Measurements from ENCODE around the gene POLR1D. TPM values are rescaled to one million over a fixed set of nuclear protein-coding genes. Genes with fewer than 3 reads are reported as not detected.
A peak's percentile ranks its signal among the peaks of the same experiment; 100 is the strongest.

POLR1D gene
- total RNA-seq, 2 experiments from 2014 or later: 197 to 200 TPM

- no peaks in the 10 kb centered on the region for H3K9me3 ChIP-seq (ENCODE audit: control insufficient read depth in 1 of 2, insufficient read depth in 1 of 2, low read length in 2 of 2)
- H3K4me3 ChIP-seq (ENCODE audit: low read length): no peak overlapping the region
- H3K27ac ChIP-seq (ENCODE audit: low read depth in 1 of 2, low read length in 2 of 2): no peak overlapping the region
- ChIA-PET POLR2A (interaction anchor here (1.0 kb wide), 1 partner anchor 37 kb away, joined by 5 read pairs; no protein-coding TSS in a partner anchor), CTCF (no interaction called here)
- intact Hi-C loops (cut with DNase I, micrococcal nuclease): loop anchor here in 1 of 2 experiments (5.0 kb wide), 1 partner anchor 34 kb away; no protein-coding TSS in a partner anchor
- ATAC-seq (ENCODE audit: poor library complexity) (peak; percentile 29), DNase-seq (peak in 1 of 14 experiments; percentile 10)
- Mint-ChIP-seq H3K27ac (no peak overlapping the region), H3K4me3 (peak overlapping the region; percentile 14), H3K4me1 (ENCODE audit: low read depth) (peaks cover 46% of the 10 kb centered on the region), H3K36me3 (ENCODE audit: low read depth) (peaks cover 16% of the 10 kb centered on the region), H3K27me3 (no peaks in the 10 kb centered on the region), H3K9me3 (peaks cover 4% of the 10 kb centered on the region)
- peaks cover 7% of the 10 kb centered on the region for H3K4me1 ChIP-seq (ENCODE audit: insufficient read depth, low read length)
- H3K36me3 ChIP-seq (ENCODE audit: insufficient read depth, low read length): peaks cover 7% of the 10 kb centered on the region
- no peak for TF ChIP-seq CTCF (IDR thresholded peaks at IDR 0.05)
- H3K27me3 ChIP-seq (ENCODE audit: control insufficient read depth in 1 of 2, insufficient read depth in 2 of 2, low read length in 2 of 2): no peaks in the 10 kb centered on the region
Measured at GRCh38 chr13:27583645-27584044, 38.0 kb upstream of the POLR1D start.

- Mint-ChIP-seq H3K4me3 (no peak overlapping the region), H3K4me1 (ENCODE audit: low read depth) (peaks cover 43% of the 10 kb centered on the region), H3K27ac (no peak overlapping the region), H3K27me3 (no peaks in the 10 kb centered on the region), H3K36me3 (ENCODE audit: low read depth) (peaks cover 4% of the 10 kb centered on the region), H3K9me3 (peaks cover 4% of the 10 kb centered on the region)
- CTCF ChIA-PET: interaction anchor here (1.9 kb wide), 1 partner anchor 88 kb away, joined by 3 read pairs; no protein-coding TSS in a partner anchor
- no peak for ATAC-seq (ENCODE audit: poor library complexity)
- H3K9me3 ChIP-seq (ENCODE audit: control insufficient read depth in 1 of 2, insufficient read depth in 1 of 2, low read length in 2 of 2): no peaks in the 10 kb centered on the region
- no peak for TF ChIP-seq CTCF (IDR thresholded peaks at IDR 0.05)
- H3K27ac ChIP-seq (ENCODE audit: low read depth in 1 of 2, low read length in 2 of 2): no peak overlapping the region
- H3K4me3 ChIP-seq (ENCODE audit: low read length): no peak overlapping the region
- no peaks in the 10 kb centered on the region for H3K27me3 ChIP-seq (ENCODE audit: control insufficient read depth in 1 of 2, insufficient read depth in 2 of 2, low read length in 2 of 2)
- peaks cover 7% of the 10 kb centered on the region for H3K4me1 ChIP-seq (ENCODE audit: insufficient read depth, low read length)
- intact Hi-C loops (cut with DNase I, micrococcal nuclease): loop anchor here in 1 of 2 experiments (5.0 kb wide), 1 partner anchor 35 kb away; the partner anchor contains the start of genes LNX2 and POLR1D
- POLR2A ChIA-PET: interaction anchor here (0.7 kb wide), 1 partner anchor 162 kb away, joined by 3 read pairs; no protein-coding TSS in a partner anchor
- no peak for DNase-seq
- H3K36me3 ChIP-seq (ENCODE audit: insufficient read depth, low read length): no peaks in the 10 kb centered on the region
Measured at GRCh38 chr13:27587095-27587746, 34.5 kb upstream of the POLR1D start.

- CTCF ChIA-PET: no interaction called here
- Mint-ChIP-seq H3K4me3 (no peak overlapping the region), H3K9me3 (peaks cover 4% of the 10 kb centered on the region), H3K4me1 (ENCODE audit: low read depth) (peaks cover 33% of the 10 kb centered on the region), H3K27ac (no peak overlapping the region), H3K27me3 (no peaks in the 10 kb centered on the region), H3K36me3 (ENCODE audit: low read depth) (peaks cover 4% of the 10 kb centered on the region)
- POLR2A ChIA-PET: interaction anchor here (0.6 kb wide), 1 partner anchor 143 kb away, joined by 3 read pairs; no protein-coding TSS in a partner anchor
- no peak overlapping the region for H3K4me3 ChIP-seq (ENCODE audit: low read length)
- H3K9me3 ChIP-seq (ENCODE audit: control insufficient read depth in 1 of 2, insufficient read depth in 1 of 2, low read length in 2 of 2): no peaks in the 10 kb centered on the region
- H3K27ac ChIP-seq (ENCODE audit: low read depth in 1 of 2, low read length in 2 of 2): no peak overlapping the region
- H3K36me3 ChIP-seq (ENCODE audit: insufficient read depth, low read length): no peaks in the 10 kb centered on the region
- TF ChIP-seq CTCF (IDR thresholded peaks at IDR 0.05): no peak
- peaks cover 4% of the 10 kb centered on the region for H3K4me1 ChIP-seq (ENCODE audit: insufficient read depth, low read length)
- DNase-seq (no peak), ATAC-seq (ENCODE audit: poor library complexity) (no peak)
- intact Hi-C loops (cut with DNase I, micrococcal nuclease): loop anchor here in 1 of 2 experiments (5.0 kb wide), 1 partner anchor 34 kb away; the partner anchor contains the start of genes LNX2 and POLR1D
- no peaks in the 10 kb centered on the region for H3K27me3 ChIP-seq (ENCODE audit: control insufficient read depth in 1 of 2, insufficient read depth in 2 of 2, low read length in 2 of 2)
Measured at GRCh38 chr13:27588405-27588804, 33.3 kb upstream of the POLR1D start.
